HL-60/S4 treated with phorbol 12-myristate 13-acetate at 8.2 ng/mL for 4 days and 3 days (cell line): ENCODE results near the gene NEK7.
"Not testable (repeated sequence)": the region's sequence is repeated elsewhere in the genome, so short reads cannot be mapped to it uniquely, and the experiment has no call there.

Experiments used
- in situ Hi-C: fragments of 300-500 bp; cut with MboI; formaldehyde crosslinking; loops from 2 replicates; pipeline ENCODE4 v1.15.0; 2022; ENCODE audit warnings: low sequenced_read_pairs

The NEK7 gene

GRCh38 chr1:198156745-198157240, at the start of gene NEK7:
Gene NEK7, plus strand, starts transcription at chr1:198156998. Its CDS starts 75,583 bp downstream, at chr1:198232581.
- in situ Hi-C loops = no loop called here

- in situ Hi-C loops = no loop called here
Observed at GRCh38 chr1:198107091-198107501, 49.7 kb upstream of the NEK7 start.

GRCh38 chr1:198108636-198109370, 48.0 kb upstream of the NEK7 start:
- in situ Hi-C loops = no loop called here

GRCh38 chr1:198109371-198109715, 47.5 kb upstream of the NEK7 start:
- in situ Hi-C loops = no loop called here

- in situ Hi-C loops = no loop called here
Observed at GRCh38 chr1:198113342-198113750, 43.5 kb upstream of the NEK7 start.

GRCh38 chr1:198116069-198116468, 40.7 kb upstream of the NEK7 start:
- in situ Hi-C loops = no loop called here

- in situ Hi-C loops = no loop called here
Observed at GRCh38 chr1:198116469-198116868, 40.3 kb upstream of the NEK7 start.

- in situ Hi-C loops = no loop called here
Observed at GRCh38 chr1:198117267-198117666, 39.5 kb upstream of the NEK7 start.

- in situ Hi-C loops = no loop called here
Observed at GRCh38 chr1:198118134-198118533, 38.7 kb upstream of the NEK7 start.

GRCh38 chr1:198119906-198120305, 36.9 kb upstream of the NEK7 start:
- in situ Hi-C loops = no loop called here

GRCh38 chr1:198121056-198121826, 35.6 kb upstream of the NEK7 start:
- in situ Hi-C loops = no loop called here

- in situ Hi-C loops = no loop called here
Observed at GRCh38 chr1:198122693-198123092, 34.1 kb upstream of the NEK7 start.

- in situ Hi-C loops = no loop called here
Observed at GRCh38 chr1:198123133-198123532, 33.7 kb upstream of the NEK7 start.

GRCh38 chr1:198124673-198125072, 32.1 kb upstream of the NEK7 start:
- in situ Hi-C loops = no loop called here

GRCh38 chr1:198125995-198126735, 30.6 kb upstream of the NEK7 start:
- in situ Hi-C loops = no loop called here

- in situ Hi-C loops = no loop called here
Observed at GRCh38 chr1:198128533-198128932, 28.3 kb upstream of the NEK7 start.

- in situ Hi-C loops = not testable (repeated sequence)
Observed at GRCh38 chr1:198130053-198130452, 26.7 kb upstream of the NEK7 start.

GRCh38 chr1:198132060-198132781, 24.6 kb upstream of the NEK7 start:
- in situ Hi-C loops = no loop called here

GRCh38 chr1:198134252-198134651, 22.5 kb upstream of the NEK7 start:
- in situ Hi-C loops = no loop called here

GRCh38 chr1:198135366-198135765, 21.4 kb upstream of the NEK7 start:
- in situ Hi-C loops = no loop called here
